Transverse colon (tissue), 4 donors: ENCODE results near the gene AVEN.

Source experiments
- CTCF ChIP-seq, 5 experiments: fragments of 200-600 bp in 3 of 5; fragments of 450-650 bp in 2 of 5; sonication (generic) in 3 of 5; IDR thresholded peaks; 1 replicate in 2 of 5; 2 replicates in 3 of 5; pipeline ENCODE4 v1.5.1; 2016 to 2017; ENCODE audit warnings: antibody characterized with exemption in 5 of 5, inconsistent platforms in 3 of 5, mild to moderate bottlenecking in 2 of 5, moderate library complexity in 1 of 5
- EP300 ChIP-seq: sonication (generic); formaldehyde crosslinking; IDR thresholded peaks from one replicate; pipeline ENCODE4 v1.6.1; 2017; ENCODE audit warnings: antibody characterized with exemption, low read depth
- POLR2A ChIP-seq: fragments of 450-650 bp; IDR thresholded peaks from one replicate; pipeline ENCODE4 v1.6.1; 2016; ENCODE audit warnings: antibody characterized with exemption, mild to moderate bottlenecking, moderate library complexity
- POLR2AphosphoS5 ChIP-seq, 3 donors: sonication (generic); formaldehyde crosslinking; IDR thresholded peaks; one replicate each; pipeline ENCODE4 v1.6.1; 2016; ENCODE audit warnings: antibody characterized with exemption in 3 of 3

GRCh38 chr15:34054081-34054707 is 15.2 kb upstream of the AVEN start:
- TF ChIP-seq CTCF (IDR thresholded peaks at IDR 0.05) (no peak), POLR2A (no peak), POLR2AphosphoS5 (IDR thresholded peaks at IDR 0.05) (no peak), EP300 (no peak)
